ENCODE measurements around the gene TMEM272. TPM values are rescaled to one million over a fixed set of nuclear protein-coding genes. Genes with fewer than 3 reads are reported as not detected.
A peak's percentile ranks its signal among the peaks of the same experiment; 100 is the strongest.

TMEM272 gene
- total and polyA plus RNA-seq, 2 donors from 2014 or later: 0.19 to 0.28 TPM

DNA sequence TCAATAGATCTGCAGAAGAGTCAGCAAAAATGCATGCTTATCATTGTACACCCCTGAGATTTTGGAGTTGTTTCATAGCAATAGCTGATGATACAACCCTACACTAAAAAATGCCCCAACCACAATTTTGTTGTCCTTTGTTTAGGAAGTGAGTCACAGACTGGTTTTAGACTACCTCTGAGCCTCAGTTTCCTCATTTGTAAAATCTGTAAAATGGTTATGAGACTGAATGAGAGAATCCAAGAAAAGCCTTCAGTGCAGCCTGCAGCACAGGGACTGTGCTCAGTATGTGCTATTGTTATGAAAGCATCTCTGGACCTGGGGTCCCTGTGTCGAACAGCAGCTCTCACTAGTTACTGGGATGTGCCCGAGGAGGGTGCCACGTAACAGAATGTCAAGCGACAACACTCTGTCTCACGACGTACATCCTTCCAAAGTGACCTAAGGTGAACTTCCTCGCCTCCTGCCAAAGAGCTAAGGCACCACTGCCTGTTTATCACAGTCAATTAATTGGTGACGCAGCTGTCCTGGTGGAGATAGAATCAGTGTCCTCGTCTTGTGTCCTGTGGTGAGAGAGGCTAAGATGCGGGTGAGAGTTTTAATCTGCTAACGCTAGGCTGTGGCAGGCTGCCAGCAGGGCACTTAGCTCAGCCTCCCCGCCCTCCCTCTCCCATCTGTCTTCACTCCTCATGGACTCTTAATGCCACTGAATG, 59.1 kb downstream of the TMEM272 start:
- intact Hi-C loops (cut with DNase I): no loop called here
- Histone ChIP-seq H3K9ac (ENCODE audit: low read length in 3 of 3) (peak overlapping the region in 1 of 3 donors; percentile 26), H3K27ac (ENCODE audit: low read depth in 2 of 2, low read length in 2 of 2) (no peak overlapping the region), H3K4me1 (ENCODE audit: control insufficient read depth in 2 of 3, insufficient read depth in 2 of 3, low read depth in 1 of 3, low read length in 3 of 3) (no peaks in the 10 kb centered on the region), H3K9me3 (ENCODE audit: control insufficient read depth in 2 of 3, insufficient read depth in 1 of 3, low read length in 3 of 3) (no peaks in the 10 kb centered on the region), H3K4me3 (ENCODE audit: low read length in 3 of 3) (no peak overlapping the region), H3K36me3 (ENCODE audit: control insufficient read depth in 2 of 3, insufficient read depth in 3 of 3, low read length in 3 of 3) (peaks cover 0 to 5% (median 0%) of the 10 kb centered on the region in 3 donors), H3K27me3 (ENCODE audit: control insufficient read depth, insufficient read depth, low read length) (no peaks in the 10 kb centered on the region)
- peak in 1 of 5 donors; percentile 74 for DNase-seq
- TF ChIP-seq, protein P1, sequence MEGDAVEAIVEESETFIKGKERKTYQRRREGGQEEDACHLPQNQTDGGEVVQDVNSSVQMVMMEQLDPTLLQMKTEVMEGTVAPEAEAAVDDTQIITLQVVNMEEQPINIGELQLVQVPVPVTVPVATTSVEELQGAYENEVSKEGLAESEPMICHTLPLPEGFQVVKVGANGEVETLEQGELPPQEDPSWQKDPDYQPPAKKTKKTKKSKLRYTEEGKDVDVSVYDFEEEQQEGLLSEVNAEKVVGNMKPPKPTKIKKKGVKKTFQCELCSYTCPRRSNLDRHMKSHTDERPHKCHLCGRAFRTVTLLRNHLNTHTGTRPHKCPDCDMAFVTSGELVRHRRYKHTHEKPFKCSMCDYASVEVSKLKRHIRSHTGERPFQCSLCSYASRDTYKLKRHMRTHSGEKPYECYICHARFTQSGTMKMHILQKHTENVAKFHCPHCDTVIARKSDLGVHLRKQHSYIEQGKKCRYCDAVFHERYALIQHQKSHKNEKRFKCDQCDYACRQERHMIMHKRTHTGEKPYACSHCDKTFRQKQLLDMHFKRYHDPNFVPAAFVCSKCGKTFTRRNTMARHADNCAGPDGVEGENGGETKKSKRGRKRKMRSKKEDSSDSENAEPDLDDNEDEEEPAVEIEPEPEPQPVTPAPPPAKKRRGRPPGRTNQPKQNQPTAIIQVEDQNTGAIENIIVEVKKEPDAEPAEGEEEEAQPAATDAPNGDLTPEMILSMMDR (IDR thresholded peaks at IDR 0.05; ENCODE audit: borderline replicate concordance, extremely low read depth, insufficient read depth): no peak
- FAIRE-seq: no peak

- H3K4me3 ChIP-seq (ENCODE audit: low read length in 3 of 3): no peak overlapping the region
- DNase-seq: no peak
- H3K9me3 ChIP-seq (ENCODE audit: control insufficient read depth in 2 of 3, insufficient read depth in 1 of 3, low read length in 3 of 3): no peaks in the 10 kb centered on the region
- intact Hi-C loops (cut with DNase I): no loop called here
- no peaks in the 10 kb centered on the region for H3K4me1 ChIP-seq (ENCODE audit: control insufficient read depth in 2 of 3, insufficient read depth in 2 of 3, low read depth in 1 of 3, low read length in 3 of 3)
- FAIRE-seq: no peak
- H3K27me3 ChIP-seq (ENCODE audit: control insufficient read depth, insufficient read depth, low read length): no peaks in the 10 kb centered on the region
- TF ChIP-seq, protein P1 (IDR thresholded peaks at IDR 0.05; ENCODE audit: borderline replicate concordance, extremely low read depth, insufficient read depth): no peak
- peaks cover 0 to under 1% (median 0%) of the 10 kb centered on the region in 3 donors for H3K36me3 ChIP-seq (ENCODE audit: control insufficient read depth in 2 of 3, insufficient read depth in 3 of 3, low read length in 3 of 3)
- H3K9ac ChIP-seq (ENCODE audit: low read length in 3 of 3): no peak overlapping the region
- H3K27ac ChIP-seq (ENCODE audit: low read depth in 2 of 2, low read length in 2 of 2): no peak overlapping the region
These were observed 60.9 kb downstream of the TMEM272 start for GRCh38 chr13:51784097-51784496.

DNA sequence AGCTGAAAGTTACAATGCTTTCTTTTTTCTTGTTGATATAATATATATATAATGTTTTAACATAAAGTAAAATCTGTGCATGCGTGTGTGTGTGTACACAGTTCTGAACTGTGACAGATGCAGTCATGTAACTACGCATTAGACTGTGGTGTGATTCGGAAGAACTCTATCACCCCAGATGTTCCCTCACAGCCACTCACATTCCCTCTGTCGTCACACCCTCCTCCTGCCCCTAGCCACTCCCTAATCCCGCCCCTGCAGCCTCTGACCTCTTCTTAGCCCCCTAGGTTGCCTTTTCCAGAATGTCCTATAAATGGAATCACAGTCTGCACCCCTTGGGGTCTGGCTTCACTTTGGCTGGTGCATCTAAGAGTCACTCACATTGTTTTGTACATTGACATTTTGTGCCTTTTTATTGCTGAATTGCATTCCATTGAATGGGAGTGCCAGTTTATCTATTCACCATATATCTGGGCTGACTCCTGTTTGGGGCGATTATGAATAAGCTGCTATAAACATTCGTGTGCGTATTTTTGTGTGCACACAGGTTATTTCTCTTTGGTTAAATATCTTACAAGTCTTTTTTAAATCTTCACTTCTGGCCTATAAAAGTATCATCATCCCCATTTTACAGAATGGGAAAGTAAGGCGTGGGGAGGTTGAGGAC, 61.4 kb downstream of the TMEM272 start:
- H3K9ac ChIP-seq (ENCODE audit: low read length in 3 of 3): no peak overlapping the region
- no peak overlapping the region for H3K4me3 ChIP-seq (ENCODE audit: low read length in 3 of 3)
- H3K36me3 ChIP-seq (ENCODE audit: control insufficient read depth in 2 of 3, insufficient read depth in 3 of 3, low read length in 3 of 3): no peaks in the 10 kb centered on the region
- H3K9me3 ChIP-seq (ENCODE audit: control insufficient read depth in 2 of 3, insufficient read depth in 1 of 3, low read length in 3 of 3): no peaks in the 10 kb centered on the region
- no peaks in the 10 kb centered on the region for H3K27me3 ChIP-seq (ENCODE audit: control insufficient read depth, insufficient read depth, low read length)
- no peak overlapping the region for H3K27ac ChIP-seq (ENCODE audit: low read depth in 2 of 2, low read length in 2 of 2)
- DNase-seq: no peak
- FAIRE-seq: no peak
- TF ChIP-seq, protein P1 (IDR thresholded peaks at IDR 0.05; ENCODE audit: borderline replicate concordance, extremely low read depth, insufficient read depth): no peak
- H3K4me1 ChIP-seq (ENCODE audit: control insufficient read depth in 2 of 3, insufficient read depth in 2 of 3, low read depth in 1 of 3, low read length in 3 of 3): no peaks in the 10 kb centered on the region
- intact Hi-C loops (cut with DNase I): no loop called here

All from kidney (tissue), 14 donors.